Suprapubic skin (tissue), 4 donors: ENCODE measurements around the gene SCUBE1.

ENCODE experiments used
- CTCF ChIP-seq, 2 donors: fragments of 200-600 bp in 1 of 2; fragments of 450-650 bp in 1 of 2; sonication (generic) in 1 of 2; IDR thresholded peaks; one replicate each; pipeline ENCODE4 v1.5.1; 2016 to 2019; ENCODE audit warnings: antibody characterized with exemption in 2 of 2, mild to moderate bottlenecking in 1 of 2, moderate library complexity in 1 of 2
- EP300 ChIP-seq: sonication (generic); formaldehyde crosslinking; IDR thresholded peaks from one replicate; pipeline ENCODE4 v1.6.1; 2017; ENCODE audit warnings: antibody characterized with exemption
- POLR2A ChIP-seq, 2 donors: fragments of 450-650 bp; IDR thresholded peaks; one replicate each; pipeline ENCODE4 v1.6.1; 2017; ENCODE audit warnings: antibody characterized with exemption in 2 of 2, mild to moderate bottlenecking in 2 of 2, moderate library complexity in 2 of 2
- POLR2AphosphoS5 ChIP-seq, 3 donors: sonication (generic); formaldehyde crosslinking; IDR thresholded peaks; one replicate each; pipeline ENCODE4 v1.6.1; 2017; ENCODE audit warnings: antibody characterized with exemption in 3 of 3

GRCh38 chr22:43213962-43214361 lies 129.2 kb downstream of the SCUBE1 start:
- TF ChIP-seq POLR2A (IDR thresholded peaks at IDR 0.05) = no peak
- no peak for TF ChIP-seq CTCF (IDR thresholded peaks at IDR 0.05)
- TF ChIP-seq EP300 = no peak
- no peak for TF ChIP-seq POLR2AphosphoS5 (IDR thresholded peaks at IDR 0.05)
